HG02885 (cell line): ENCODE results near the gene DCAF10.
"Not testable (repeated sequence)": the region's sequence is repeated elsewhere in the genome, so short reads cannot be mapped to it uniquely, and the experiment has no call there.

ENCODE experiments used
- ATAC-seq: cut with Tn5 transposase; IDR thresholded peaks from one replicate; pipeline ENCODE4 v1.9.1; 2021; ENCODE audit warnings: mild to moderate bottlenecking; ENCODE audit not compliant: unreplicated experiment, poor library complexity

The DCAF10 gene

GRCh38 chr9:37790096-37790495, 10.5 kb upstream of the DCAF10 start:
- ATAC-seq: no peak

GRCh38 chr9:37792122-37792521, 8.5 kb upstream of the DCAF10 start:
- ATAC-seq: no peak

- ATAC-seq: no peak
Measured at GRCh38 chr9:37796232-37796631, 4.4 kb upstream of the DCAF10 start.

- ATAC-seq: no peak
Measured at GRCh38 chr9:37798677-37799076, 1.9 kb upstream of the DCAF10 start.

GRCh38 chr9:37801287-37801850, 772 bp downstream of the DCAF10 start:
- ATAC-seq: peak; percentile 46

GRCh38 chr9:37801959-37802711, 1.5 kb downstream of the DCAF10 start:
- ATAC-seq: no peak

GRCh38 chr9:37806271-37806670, 5.7 kb downstream of the DCAF10 start:
- ATAC-seq: no peak

- ATAC-seq: not testable (repeated sequence)
Measured at GRCh38 chr9:37809676-37810075, 9.1 kb downstream of the DCAF10 start.

GRCh38 chr9:37811906-37812476, 11.4 kb downstream of the DCAF10 start:
- no peak for ATAC-seq

GRCh38 chr9:37812773-37813379, 12.3 kb downstream of the DCAF10 start:
- no peak for ATAC-seq

- no peak for ATAC-seq
Measured at GRCh38 chr9:37818849-37819248, 18.3 kb downstream of the DCAF10 start.

GRCh38 chr9:37820142-37820541, 19.5 kb downstream of the DCAF10 start:
- ATAC-seq: no peak

GRCh38 chr9:37825174-37825573, 24.6 kb downstream of the DCAF10 start:
- not testable (repeated sequence) for ATAC-seq

- ATAC-seq: no peak
Measured at GRCh38 chr9:37827483-37828165, 27.0 kb downstream of the DCAF10 start.

GRCh38 chr9:37835821-37836220, 35.2 kb downstream of the DCAF10 start:
- no peak for ATAC-seq

GRCh38 chr9:37836386-37836785, 35.8 kb downstream of the DCAF10 start:
- ATAC-seq: peak; percentile 92

- no peak for ATAC-seq
Measured at GRCh38 chr9:37839496-37840461, 39.2 kb downstream of the DCAF10 start.

- ATAC-seq: no peak
Measured at GRCh38 chr9:37840560-37841194, 40.1 kb downstream of the DCAF10 start.

GRCh38 chr9:37852222-37852621, 51.6 kb downstream of the DCAF10 start:
- ATAC-seq: no peak
